ENCODE results near the gene CALML3. TPM values are rescaled to one million over a fixed set of nuclear protein-coding genes. Genes with fewer than 3 reads are reported as not detected.

Gene CALML3
- total RNA-seq, 1 experiment from 2014 or later: not detected

DNA sequence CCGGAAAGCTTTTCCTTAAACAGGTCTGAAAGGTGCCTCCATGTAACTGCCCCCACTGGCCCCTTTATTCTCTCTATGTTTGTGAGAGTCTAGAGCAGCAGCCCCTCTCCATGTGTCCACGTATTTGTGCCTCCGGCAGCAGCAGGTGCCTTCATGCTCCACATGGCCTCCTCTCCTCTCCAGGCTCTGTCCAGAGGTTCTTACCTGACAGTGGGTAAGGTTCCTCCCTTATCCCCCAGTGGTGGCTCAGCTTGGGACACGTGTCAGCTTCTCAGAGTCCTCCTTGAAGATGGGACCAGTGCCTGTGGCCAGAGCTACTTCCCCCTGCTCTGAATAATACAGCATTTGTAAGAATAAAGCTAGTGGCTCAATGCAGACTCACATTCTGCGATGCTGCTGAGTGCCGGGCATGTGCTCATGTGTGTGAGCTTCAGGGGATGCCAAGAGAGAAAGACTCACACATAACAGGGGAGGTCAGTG, 7.9 kb downstream of the CALML3 start:
- no peak overlapping the region for H3K27ac ChIP-seq (ENCODE audit: low read length)
- TF ChIP-seq SIN3A (IDR thresholded peaks at IDR 0.05; ENCODE audit: borderline replicate concordance, insufficient read depth, low read depth, low read length) (no peak), TCF7L2 (IDR thresholded peaks at IDR 0.05; ENCODE audit: low read depth, low read length) (no peak), POLR2AphosphoS5 (IDR thresholded peaks at IDR 0.05; ENCODE audit: low read depth, low read length) (no peak)
- TF ChIP-seq, protein P1, sequence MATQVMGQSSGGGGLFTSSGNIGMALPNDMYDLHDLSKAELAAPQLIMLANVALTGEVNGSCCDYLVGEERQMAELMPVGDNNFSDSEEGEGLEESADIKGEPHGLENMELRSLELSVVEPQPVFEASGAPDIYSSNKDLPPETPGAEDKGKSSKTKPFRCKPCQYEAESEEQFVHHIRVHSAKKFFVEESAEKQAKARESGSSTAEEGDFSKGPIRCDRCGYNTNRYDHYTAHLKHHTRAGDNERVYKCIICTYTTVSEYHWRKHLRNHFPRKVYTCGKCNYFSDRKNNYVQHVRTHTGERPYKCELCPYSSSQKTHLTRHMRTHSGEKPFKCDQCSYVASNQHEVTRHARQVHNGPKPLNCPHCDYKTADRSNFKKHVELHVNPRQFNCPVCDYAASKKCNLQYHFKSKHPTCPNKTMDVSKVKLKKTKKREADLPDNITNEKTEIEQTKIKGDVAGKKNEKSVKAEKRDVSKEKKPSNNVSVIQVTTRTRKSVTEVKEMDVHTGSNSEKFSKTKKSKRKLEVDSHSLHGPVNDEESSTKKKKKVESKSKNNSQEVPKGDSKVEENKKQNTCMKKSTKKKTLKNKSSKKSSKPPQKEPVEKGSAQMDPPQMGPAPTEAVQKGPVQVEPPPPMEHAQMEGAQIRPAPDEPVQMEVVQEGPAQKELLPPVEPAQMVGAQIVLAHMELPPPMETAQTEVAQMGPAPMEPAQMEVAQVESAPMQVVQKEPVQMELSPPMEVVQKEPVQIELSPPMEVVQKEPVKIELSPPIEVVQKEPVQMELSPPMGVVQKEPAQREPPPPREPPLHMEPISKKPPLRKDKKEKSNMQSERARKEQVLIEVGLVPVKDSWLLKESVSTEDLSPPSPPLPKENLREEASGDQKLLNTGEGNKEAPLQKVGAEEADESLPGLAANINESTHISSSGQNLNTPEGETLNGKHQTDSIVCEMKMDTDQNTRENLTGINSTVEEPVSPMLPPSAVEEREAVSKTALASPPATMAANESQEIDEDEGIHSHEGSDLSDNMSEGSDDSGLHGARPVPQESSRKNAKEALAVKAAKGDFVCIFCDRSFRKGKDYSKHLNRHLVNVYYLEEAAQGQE (IDR thresholded peaks at IDR 0.05; ENCODE audit: insufficient read depth in 1 of 2, low read depth in 2 of 2, low read length in 1 of 2): no peak
- TF ChIP-seq, protein P2, sequence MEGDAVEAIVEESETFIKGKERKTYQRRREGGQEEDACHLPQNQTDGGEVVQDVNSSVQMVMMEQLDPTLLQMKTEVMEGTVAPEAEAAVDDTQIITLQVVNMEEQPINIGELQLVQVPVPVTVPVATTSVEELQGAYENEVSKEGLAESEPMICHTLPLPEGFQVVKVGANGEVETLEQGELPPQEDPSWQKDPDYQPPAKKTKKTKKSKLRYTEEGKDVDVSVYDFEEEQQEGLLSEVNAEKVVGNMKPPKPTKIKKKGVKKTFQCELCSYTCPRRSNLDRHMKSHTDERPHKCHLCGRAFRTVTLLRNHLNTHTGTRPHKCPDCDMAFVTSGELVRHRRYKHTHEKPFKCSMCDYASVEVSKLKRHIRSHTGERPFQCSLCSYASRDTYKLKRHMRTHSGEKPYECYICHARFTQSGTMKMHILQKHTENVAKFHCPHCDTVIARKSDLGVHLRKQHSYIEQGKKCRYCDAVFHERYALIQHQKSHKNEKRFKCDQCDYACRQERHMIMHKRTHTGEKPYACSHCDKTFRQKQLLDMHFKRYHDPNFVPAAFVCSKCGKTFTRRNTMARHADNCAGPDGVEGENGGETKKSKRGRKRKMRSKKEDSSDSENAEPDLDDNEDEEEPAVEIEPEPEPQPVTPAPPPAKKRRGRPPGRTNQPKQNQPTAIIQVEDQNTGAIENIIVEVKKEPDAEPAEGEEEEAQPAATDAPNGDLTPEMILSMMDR (IDR thresholded peaks at IDR 0.05): no peak
- no peak overlapping the region for H3K4me3 ChIP-seq (ENCODE audit: low read depth in 2 of 2, low read length in 2 of 2)
- in situ Hi-C loops (cut with HindIII; ENCODE audit: low pct_unique_long_range_greater_than_20kb, low sequenced_read_pairs): no loop called here
- no peaks in the 10 kb centered on the region for H3K36me3 ChIP-seq (ENCODE audit: control insufficient read depth, insufficient read depth, low read length)
- no peaks in the 10 kb centered on the region for H3K27me3 ChIP-seq (ENCODE audit: control insufficient read depth, insufficient read depth, low read length)
- ChIA-PET CTCF (no interaction called here), POLR2A (no interaction called here)
- DNase-seq (ENCODE audit: low read depth, low spot score): no peak
- H3K4me1 ChIP-seq (ENCODE audit: control insufficient read depth, insufficient read depth, low read length): no peaks in the 10 kb centered on the region
- no peaks in the 10 kb centered on the region for H3K9me3 ChIP-seq (ENCODE audit: control insufficient read depth, insufficient read depth, low read depth, low read length)
- BruUV-seq (replicated peaks): no TSS peak
- ATAC-seq: no peak
- intact Hi-C loops (cut with micrococcal nuclease; ENCODE audit: unreplicated experiment): no loop called here

DNA sequence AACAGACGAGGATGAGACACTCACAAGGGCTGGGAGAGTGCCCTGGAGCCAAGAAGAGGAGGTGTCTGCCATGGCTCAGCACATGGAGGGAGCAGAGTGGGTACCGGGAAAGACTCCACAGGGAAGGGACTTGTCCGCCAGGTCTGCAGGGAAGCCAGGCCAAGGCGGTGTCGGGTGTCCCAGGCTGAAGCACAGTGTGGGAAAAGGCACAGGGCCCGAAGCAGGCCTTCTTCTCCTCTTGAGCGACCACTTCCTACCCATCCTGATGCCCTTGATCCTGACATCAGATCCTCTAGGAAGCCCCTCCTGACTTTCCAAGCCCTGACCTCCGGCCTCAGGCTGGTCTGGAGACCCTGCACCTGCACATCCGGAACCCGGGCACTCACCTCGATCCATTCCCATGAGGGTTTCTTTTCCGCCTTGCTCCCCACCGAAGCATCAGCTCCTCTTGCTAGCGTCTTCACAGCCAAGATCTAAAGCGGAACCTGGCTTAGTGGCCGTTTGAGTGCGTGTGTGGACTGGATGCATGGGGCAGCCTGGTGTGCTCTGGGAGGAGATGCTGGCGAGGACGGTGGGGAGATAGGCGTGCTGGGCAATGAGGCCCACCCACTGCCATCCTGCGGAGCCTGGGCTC, 8.5 kb downstream of the CALML3 start:
- Histone ChIP-seq H3K27me3 (ENCODE audit: control insufficient read depth, insufficient read depth, low read length) (no peaks in the 10 kb centered on the region), H3K27ac (ENCODE audit: low read length) (no peak overlapping the region), H3K4me3 (ENCODE audit: low read depth in 2 of 2, low read length in 2 of 2) (no peak overlapping the region), H3K36me3 (ENCODE audit: control insufficient read depth, insufficient read depth, low read length) (no peaks in the 10 kb centered on the region), H3K9me3 (ENCODE audit: control insufficient read depth, insufficient read depth, low read depth, low read length) (no peaks in the 10 kb centered on the region), H3K4me1 (ENCODE audit: control insufficient read depth, insufficient read depth, low read length) (no peaks in the 10 kb centered on the region)
- CTCF ChIA-PET: no interaction called here
- in situ Hi-C loops (cut with HindIII; ENCODE audit: low pct_unique_long_range_greater_than_20kb, low sequenced_read_pairs): no loop called here
- POLR2A ChIA-PET: no interaction called here
- intact Hi-C loops (cut with micrococcal nuclease; ENCODE audit: unreplicated experiment): no loop called here
- no peak for DNase-seq (ENCODE audit: low read depth, low spot score)
- BruUV-seq (replicated peaks): no TSS peak
- TF ChIP-seq POLR2AphosphoS5 (IDR thresholded peaks at IDR 0.05; ENCODE audit: low read depth, low read length): no peak
- TF ChIP-seq, protein P1 (IDR thresholded peaks at IDR 0.05; ENCODE audit: insufficient read depth in 1 of 2, low read depth in 2 of 2, low read length in 1 of 2): no peak
- no peak for TF ChIP-seq SIN3A (IDR thresholded peaks at IDR 0.05; ENCODE audit: borderline replicate concordance, insufficient read depth, low read depth, low read length)
- TF ChIP-seq, protein P2 (IDR thresholded peaks at IDR 0.05): no peak
- no peak for TF ChIP-seq TCF7L2 (IDR thresholded peaks at IDR 0.05; ENCODE audit: low read depth, low read length)
- no peak for ATAC-seq
